ENCODE measurements around the gene HCFC1R1.
A peak's percentile ranks its signal among the peaks of the same experiment; 100 is the strongest.
"Not testable (repeated sequence)": the region's sequence is repeated elsewhere in the genome, so short reads cannot be mapped to it uniquely, and the experiment has no call there.

The HCFC1R1 gene

GRCh38 chr16:3023669-3024478 is at the start of gene HCFC1R1, which contains the start of gene THOC6:
HCFC1R1 (minus strand) TSS chr16:3023942; CDS start chr16:3023941, 1 bp downstream.
THOC6 (plus strand) TSS chr16:3024035; CDS start chr16:3024327, 292 bp downstream.
- Histone ChIP-seq H3K9me3 (ENCODE audit: control insufficient read depth, insufficient read depth, low read length) (no peaks in the 10 kb centered on the region), H3K4me1 (ENCODE audit: insufficient read depth, low read length) (peaks cover 4% of the 10 kb centered on the region; the same call in 1 of the 2 replicates), H3K9ac (ENCODE audit: low read depth, low read length) (peak within 1 kb of the TSS; percentile 84), H3K36me3 (ENCODE audit: insufficient read depth, low read length) (0 out of 2 replicates have a peak, but pooled peaks cover 5% of the 10 kb centered on the region)

- Histone ChIP-seq H3K9ac (ENCODE audit: low read depth, low read length) (no peak overlapping the region), H3K9me3 (ENCODE audit: control insufficient read depth, insufficient read depth, low read length) (no peaks in the 10 kb centered on the region), H3K4me1 (ENCODE audit: insufficient read depth, low read length) (peaks cover 3% of the 10 kb centered on the region; the same call in 1 of the 2 replicates), H3K36me3 (ENCODE audit: insufficient read depth, low read length) (no peaks in the 10 kb centered on the region)
Observed at GRCh38 chr16:3073448-3073847, 49.7 kb upstream of the HCFC1R1 start.

GRCh38 chr16:3072576-3073263 is 49.0 kb upstream of the HCFC1R1 start:
- not testable (repeated sequence) for H3K36me3 ChIP-seq (ENCODE audit: insufficient read depth, low read length); H3K9me3 ChIP-seq (ENCODE audit: control insufficient read depth, insufficient read depth, low read length); H3K4me1 ChIP-seq (ENCODE audit: insufficient read depth, low read length); H3K9ac ChIP-seq (ENCODE audit: low read depth, low read length)

GRCh38 chr16:3072148-3072547 is 48.4 kb upstream of the HCFC1R1 start:
- not testable (repeated sequence) for H3K9me3 ChIP-seq (ENCODE audit: control insufficient read depth, insufficient read depth, low read length); H3K36me3 ChIP-seq (ENCODE audit: insufficient read depth, low read length); H3K9ac ChIP-seq (ENCODE audit: low read depth, low read length); H3K4me1 ChIP-seq (ENCODE audit: insufficient read depth, low read length)

- Histone ChIP-seq H3K4me1 (ENCODE audit: insufficient read depth, low read length) (peaks cover 3% of the 10 kb centered on the region; the same call in 1 of the 2 replicates), H3K36me3 (ENCODE audit: insufficient read depth, low read length) (no peaks in the 10 kb centered on the region), H3K9ac (ENCODE audit: low read depth, low read length) (no peak overlapping the region), H3K9me3 (ENCODE audit: control insufficient read depth, insufficient read depth, low read length) (no peaks in the 10 kb centered on the region)
Observed at GRCh38 chr16:3071655-3072054, 47.9 kb upstream of the HCFC1R1 start.

GRCh38 chr16:3070608-3071111 is 46.9 kb upstream of the HCFC1R1 start:
- Histone ChIP-seq H3K4me1 (ENCODE audit: insufficient read depth, low read length) (peaks cover 3% of the 10 kb centered on the region), H3K9me3 (ENCODE audit: control insufficient read depth, insufficient read depth, low read length) (no peaks in the 10 kb centered on the region), H3K36me3 (ENCODE audit: insufficient read depth, low read length) (no peaks in the 10 kb centered on the region), H3K9ac (ENCODE audit: low read depth, low read length) (no peak overlapping the region)

- not testable (repeated sequence) for H3K36me3 ChIP-seq (ENCODE audit: insufficient read depth, low read length); H3K9ac ChIP-seq (ENCODE audit: low read depth, low read length); H3K9me3 ChIP-seq (ENCODE audit: control insufficient read depth, insufficient read depth, low read length)
- H3K4me1 ChIP-seq (ENCODE audit: insufficient read depth, low read length) = peaks cover 14% of the 10 kb centered on the region
Observed at GRCh38 chr16:3069146-3069545, 45.4 kb upstream of the HCFC1R1 start.

- H3K4me1 ChIP-seq (ENCODE audit: insufficient read depth, low read length) = peaks cover 14% of the 10 kb centered on the region
- no peaks in the 10 kb centered on the region for H3K36me3 ChIP-seq (ENCODE audit: insufficient read depth, low read length)
- no peak overlapping the region for H3K9ac ChIP-seq (ENCODE audit: low read depth, low read length)
- H3K9me3 ChIP-seq (ENCODE audit: control insufficient read depth, insufficient read depth, low read length) = no peaks in the 10 kb centered on the region
Observed at GRCh38 chr16:3068487-3068886, 44.7 kb upstream of the HCFC1R1 start.

- Histone ChIP-seq H3K9ac (ENCODE audit: low read depth, low read length) (no peak overlapping the region), H3K4me1 (ENCODE audit: insufficient read depth, low read length) (peaks cover 14% of the 10 kb centered on the region), H3K36me3 (ENCODE audit: insufficient read depth, low read length) (no peaks in the 10 kb centered on the region), H3K9me3 (ENCODE audit: control insufficient read depth, insufficient read depth, low read length) (no peaks in the 10 kb centered on the region)
Observed at GRCh38 chr16:3066440-3066748, 42.7 kb upstream of the HCFC1R1 start.

- Histone ChIP-seq H3K4me1 (ENCODE audit: insufficient read depth, low read length) (peaks cover 14% of the 10 kb centered on the region), H3K9ac (ENCODE audit: low read depth, low read length) (peak overlapping the region; percentile 19; the same call in 1 of the 2 replicates)
Observed at GRCh38 chr16:3065742-3066439, 42.1 kb upstream of the HCFC1R1 start.

GRCh38 chr16:3065069-3065741 is 41.5 kb upstream of the HCFC1R1 start, which contains the start of gene IL32:
IL32 (plus strand) TSS chr16:3065640; CDS start chr16:3065812, 172 bp downstream.
- peaks cover 12% of the 10 kb centered on the region for H3K4me1 ChIP-seq (ENCODE audit: insufficient read depth, low read length)
- H3K9ac ChIP-seq (ENCODE audit: low read depth, low read length) = peak within 1 kb of the TSS; percentile 19; the same call in 1 of the 2 replicates

More at GRCh38 chr16:3065742-3066439, 42.1 kb upstream of the HCFC1R1 start:
- Histone ChIP-seq H3K36me3 (ENCODE audit: insufficient read depth, low read length) (no peaks in the 10 kb centered on the region), H3K9me3 (ENCODE audit: control insufficient read depth, insufficient read depth, low read length) (no peaks in the 10 kb centered on the region)

GRCh38 chr16:3063625-3064386 is 40.1 kb upstream of the HCFC1R1 start:
- H3K9ac ChIP-seq (ENCODE audit: low read depth, low read length) = no peak overlapping the region

More at GRCh38 chr16:3065069-3065741, 41.5 kb upstream of the HCFC1R1 start, which contains the start of gene IL32:
- Histone ChIP-seq H3K36me3 (ENCODE audit: insufficient read depth, low read length) (no peaks in the 10 kb centered on the region), H3K9me3 (ENCODE audit: control insufficient read depth, insufficient read depth, low read length) (no peaks in the 10 kb centered on the region)

GRCh38 chr16:3062553-3062952 is 38.8 kb upstream of the HCFC1R1 start:
- H3K4me1 ChIP-seq (ENCODE audit: insufficient read depth, low read length) = peaks cover 11% of the 10 kb centered on the region; the same call in 1 of the 2 replicates
- H3K9me3 ChIP-seq (ENCODE audit: control insufficient read depth, insufficient read depth, low read length) = no peaks in the 10 kb centered on the region
- H3K9ac ChIP-seq (ENCODE audit: low read depth, low read length) = no peak overlapping the region
- no peaks in the 10 kb centered on the region for H3K36me3 ChIP-seq (ENCODE audit: insufficient read depth, low read length)

More at GRCh38 chr16:3063625-3064386, 40.1 kb upstream of the HCFC1R1 start:
- Histone ChIP-seq H3K9me3 (ENCODE audit: control insufficient read depth, insufficient read depth, low read length) (no peaks in the 10 kb centered on the region), H3K36me3 (ENCODE audit: insufficient read depth, low read length) (no peaks in the 10 kb centered on the region), H3K4me1 (ENCODE audit: insufficient read depth, low read length) (peaks cover 11% of the 10 kb centered on the region; the same call in 1 of the 2 replicates)
